B cell (primary cell): ENCODE data around the gene SLC5A2. TPM values are rescaled to one million over a fixed set of nuclear protein-coding genes. Genes with fewer than 3 reads are reported as not detected.
"Not testable (repeated sequence)": the region's sequence is repeated elsewhere in the genome, so short reads cannot be mapped to it uniquely, and the experiment has no call there.

Experiments
- ATAC-seq: fragments of 200-7000 bp; cut with Tn5 transposase; one replicate; pipeline ENCODE4 v1.10.0; 2021; ENCODE audit warnings: low read depth, mild to moderate bottlenecking, moderate number of reproducible peaks, moderate library complexity
- CTCF ChIA-PET: fragments of 350-600 bp; sonication (Branson Sonifier 250); formaldehyde crosslinking; loops from one replicate; lab custom pipeline; 2021; ENCODE audit warnings: antibody characterized with exemption, inconsistent platforms; lab: Charles Lee
- POLR2A ChIA-PET: fragments of 350-600 bp; sonication (Branson Sonifier 250); formaldehyde crosslinking; loops from one replicate; lab custom pipeline; 2021; ENCODE audit warnings: antibody characterized with exemption; lab: Charles Lee
- DNase-seq: peaks from one replicate; pipeline ENCODE4 v3.0.0; 2013
- H2AFZ ChIP-seq: 2 replicates; pipeline ENCODE4 v1.6.1; 2012; ENCODE audit warnings: mild to moderate bottlenecking, low read depth, low read length; ENCODE audit not compliant: insufficient read depth, poor library complexity, severe bottlenecking
- H3K27ac ChIP-seq, 2 donors: 1 replicate in 1 of 2; 2 replicates in 1 of 2; pipeline ENCODE4 v1.5.1; 2012 to 2013; ENCODE audit warnings: low read length in 2 of 2, mild to moderate bottlenecking in 2 of 2, moderate library complexity in 1 of 2
- H3K27me3 ChIP-seq, 4 experiments: fragments of 200-600 bp in 1 of 4; sonication (generic) in 1 of 4; replicated peaks in 1 of 4; 1 replicate in 2 of 4; 2 replicates in 2 of 4; pipeline versions ENCODE4 v1.6.1 to v1.7.0; 2013 to 2016; ENCODE audit warnings: low read length in 3 of 4, mild to moderate bottlenecking in 2 of 4, mixed read lengths in 1 of 4, moderate library complexity in 1 of 4; ENCODE audit not compliant: insufficient read depth in 4 of 4, control insufficient read depth in 3 of 4; ENCODE audit errors: control extremely low read depth in 1 of 4
- H3K36me3 ChIP-seq, 2 experiments: replicated peaks in 1 of 2; 1 replicate in 1 of 2; 2 replicates in 1 of 2; pipeline versions ENCODE4 v1.6.1 to v1.7.1; 2013; ENCODE audit warnings: low read length in 1 of 2; ENCODE audit not compliant: insufficient read depth in 2 of 2, control insufficient read depth in 1 of 2; ENCODE audit errors: control extremely low read depth in 1 of 2, extremely low read depth in 1 of 2
- H3K4me1 ChIP-seq, 2 donors: fragments of 200-600 bp in 1 of 2; sonication (generic) in 1 of 2; 1 replicate in 1 of 2; 2 replicates in 1 of 2; pipeline versions ENCODE4 v1.5.1 to v1.6.1; 2013 to 2017; ENCODE audit warnings: low read length in 2 of 2; ENCODE audit not compliant: control insufficient read depth in 2 of 2, insufficient read depth in 2 of 2
- H3K4me2 ChIP-seq: replicated peaks from 2 replicates; pipeline ENCODE3; 2012; ENCODE audit warnings: mild to moderate bottlenecking, low read depth, low read length; ENCODE audit not compliant: poor library complexity, severe bottlenecking
- H3K4me3 ChIP-seq, 5 experiments: fragments of 200-600 bp in 1 of 5; sonication (generic) in 1 of 5; 1 replicate in 3 of 5; 2 replicates in 2 of 5; pipeline versions ENCODE4 v1.5.1 to v1.7.0; 2011 to 2016; ENCODE audit warnings: low read length in 4 of 5, mild to moderate bottlenecking in 4 of 5, low read depth in 2 of 5, control low read depth in 1 of 5, moderate library complexity in 1 of 5; ENCODE audit not compliant: insufficient read depth in 1 of 5; ENCODE audit errors: control extremely low read depth in 1 of 5, extremely low read depth in 1 of 5
- H3K79me2 ChIP-seq: fragments of 200-600 bp; sonication (generic); one replicate; pipeline ENCODE4 v1.6.0; 2016; ENCODE audit warnings: low read length; ENCODE audit not compliant: control insufficient read depth, insufficient read depth
- H3K9ac ChIP-seq: fragments of 200-600 bp; sonication (generic); 2 replicates; pipeline ENCODE4 v1.6.1; 2017; ENCODE audit warnings: mild to moderate bottlenecking, low read length, moderate library complexity
- H3K9me3 ChIP-seq, 3 donors: one replicate each; pipeline versions ENCODE4 v1.6.1 to v1.7.1; 2013; ENCODE audit warnings: low read length in 2 of 3; ENCODE audit not compliant: control insufficient read depth in 2 of 3, insufficient read depth in 1 of 3; ENCODE audit errors: control extremely low read depth in 1 of 3
- H4K20me1 ChIP-seq: 2 replicates; pipeline ENCODE4 v1.6.0; 2012; ENCODE audit warnings: mild to moderate bottlenecking, low read length; ENCODE audit not compliant: insufficient read depth, control insufficient read depth, poor library complexity, severe bottlenecking
- H3K27ac Mint-ChIP-seq: one replicate; pipeline ENCODE4 v1.8.0; 2021; ENCODE audit warnings: mixed read lengths
- H3K27me3 Mint-ChIP-seq: one replicate; pipeline ENCODE4 v1.8.0; 2021; ENCODE audit warnings: mixed read lengths
- H3K4me1 Mint-ChIP-seq: one replicate; pipeline ENCODE4 v1.8.0; 2021; ENCODE audit warnings: mixed read lengths
- H3K4me3 Mint-ChIP-seq: one replicate; pipeline ENCODE4 v1.8.0; 2021; ENCODE audit warnings: mixed read lengths
- H3K9me3 Mint-ChIP-seq: one replicate; pipeline ENCODE4 v1.8.0; 2022; ENCODE audit warnings: mixed read lengths; ENCODE audit not compliant: insufficient read depth
- EZH2 ChIP-seq: IDR thresholded peaks from 2 replicates; pipeline ENCODE4 v1.6.1; 2012; ENCODE audit warnings: borderline replicate concordance, low read depth, mild to moderate bottlenecking, moderate library complexity, low read length; ENCODE audit not compliant: insufficient read depth, poor library complexity, severe bottlenecking
- WGBS: methylation state at CpG from one replicate; pipeline ENCODE4 v1.1.5; 2013; ENCODE audit warnings: missing lambda C conversion rate; ENCODE audit not compliant: insufficient coverage; 5-methylcytosine and 5-hydroxymethylcytosine counted together
- intact Hi-C: fragments of 100-400 bp; cut with micrococcal nuclease; formaldehyde crosslinking; loops from one replicate; pipeline ENCODE4 v1.10.0; 2022
- polyA plus RNA-seq: library from polyadenylated mRNA; depleted of rRNA; stranded (reverse); fragments of >200 nt; gene quantifications from 2 replicates; pipeline ENCODE4 v1.2.3, GENCODE V29; 2012
- total RNA-seq, 2 donors: library from RNA; stranded (reverse); fragments of 120-200 nt in 1 of 2; gene quantifications; 1 replicate in 1 of 2; 2 replicates in 1 of 2; pipeline versions ENCODE4 v1.2.3 to v1.2.4, GENCODE V29; 2013 to 2022
- TF ChIP-seq, protein P1 (sequence below): fragments of 200-600 bp; IDR thresholded peaks from one replicate; pipeline ENCODE4 v1.8.0; 2022; ENCODE audit warnings: antibody characterized with exemption, mild to moderate bottlenecking

The SLC5A2 gene
- total and polyA plus RNA-seq, 2 donors (not counting 1 experiment from before 2014, with no cell fraction given) = 0.67 to 0.69 TPM

DNA sequence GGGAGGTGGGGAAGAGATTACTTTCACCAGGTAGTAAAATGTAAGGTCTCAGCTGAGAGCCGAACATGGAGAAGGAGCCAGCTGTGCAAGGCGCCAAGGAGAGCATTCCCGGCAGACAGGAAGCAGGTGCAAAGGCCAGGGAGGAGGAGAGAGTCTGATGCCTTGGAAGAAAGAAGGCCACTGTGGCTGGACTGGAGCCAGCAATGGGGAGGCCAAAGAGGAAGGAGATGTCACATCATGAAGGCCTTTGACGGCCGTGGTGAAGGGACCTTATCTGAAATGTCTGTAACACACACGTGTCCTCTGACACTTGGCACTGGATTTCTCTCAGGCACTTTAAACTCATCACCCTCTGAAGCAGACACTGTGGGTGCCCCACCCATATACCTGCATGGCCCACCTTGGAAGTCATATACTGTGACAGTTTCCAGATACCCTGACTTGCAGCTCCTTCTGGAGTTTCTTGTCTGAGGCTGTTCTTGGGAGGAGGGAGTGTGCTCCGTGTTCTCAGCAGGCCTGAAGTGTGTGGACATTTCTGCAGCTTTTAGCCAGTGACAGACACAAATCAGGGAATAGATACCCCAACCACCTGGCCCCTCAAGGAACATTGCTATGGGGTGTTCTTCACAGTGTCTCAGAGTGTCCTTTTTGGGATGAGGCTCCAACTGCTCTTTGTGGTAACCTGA, 1.9 kb upstream of the SLC5A2 start:
- POLR2A ChIA-PET = interaction anchor here (0.5 kb wide), 1 partner anchor 20 kb away, joined by 3 read pairs; no protein-coding TSS in a partner anchor
- no peak for ATAC-seq

DNA sequence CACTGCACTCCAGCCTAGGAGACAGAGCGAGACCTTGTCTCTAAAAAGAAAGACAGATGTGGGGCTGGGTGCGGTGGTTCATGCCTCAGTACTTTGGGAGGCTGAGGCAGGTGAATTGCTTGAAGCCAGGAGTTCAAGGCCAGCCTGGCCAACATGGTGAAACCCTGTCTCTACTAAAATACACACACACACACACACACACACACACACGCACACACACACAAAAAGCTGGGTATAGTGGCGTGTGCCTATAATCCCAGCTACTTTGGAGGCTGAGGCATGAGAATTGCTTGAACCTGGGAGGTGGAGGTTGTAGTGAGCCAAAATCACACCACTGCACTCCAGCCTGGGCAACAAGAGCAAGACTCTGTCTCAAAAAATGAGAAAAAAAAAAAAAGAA, 1.1 kb downstream of the SLC5A2 start:
- H3K4me1 Mint-ChIP-seq, H2AFZ ChIP-seq, H3K79me2 ChIP-seq, DNase-seq, intact Hi-C loops, H3K4me3 ChIP-seq, H3K27ac Mint-ChIP-seq, H3K9me3 Mint-ChIP-seq, H4K20me1 ChIP-seq, H3K9ac ChIP-seq, H3K4me3 Mint-ChIP-seq, H3K36me3 ChIP-seq, H3K27ac ChIP-seq, H3K9me3 ChIP-seq, POLR2A ChIA-PET, H3K4me2 ChIP-seq, CTCF ChIA-PET, ATAC-seq: not testable (repeated sequence)
- Histone ChIP-seq H3K27me3 (peaks cover 0 to 18% (median 4%) of the 10 kb centered on the region in 4 experiments), H3K4me1 (peaks cover 10 to 16% of the 10 kb centered on the region in 2 donors)
- 88% methylated on average over 1 of the region's 4 CpGs for WGBS
- peaks cover 19% of the 10 kb centered on the region for H3K27me3 Mint-ChIP-seq

More for the DNA sequence above, 1.9 kb upstream of the SLC5A2 start:
- 30% methylated on average over 6 of the region's 7 CpGs for whole genome bisulfite sequencing
- H3K27ac ChIP-seq = no peak overlapping the region
- Mint-ChIP-seq H3K4me1 (peaks cover 16% of the 10 kb centered on the region), H3K27ac (no peak overlapping the region), H3K27me3 (peaks cover 19% of the 10 kb centered on the region), H3K4me3 (no peak overlapping the region), H3K9me3 (no peaks in the 10 kb centered on the region)
- CTCF ChIA-PET = no interaction called here
- DNase-seq = no peak
- H2AFZ ChIP-seq = no peak overlapping the region
- H4K20me1 ChIP-seq = no peaks in the 10 kb centered on the region
- H3K4me1 ChIP-seq = peaks cover 6 to 16% of the 10 kb centered on the region in 2 donors
- TF ChIP-seq EZH2 = no peak
- TF ChIP-seq, protein P1, sequence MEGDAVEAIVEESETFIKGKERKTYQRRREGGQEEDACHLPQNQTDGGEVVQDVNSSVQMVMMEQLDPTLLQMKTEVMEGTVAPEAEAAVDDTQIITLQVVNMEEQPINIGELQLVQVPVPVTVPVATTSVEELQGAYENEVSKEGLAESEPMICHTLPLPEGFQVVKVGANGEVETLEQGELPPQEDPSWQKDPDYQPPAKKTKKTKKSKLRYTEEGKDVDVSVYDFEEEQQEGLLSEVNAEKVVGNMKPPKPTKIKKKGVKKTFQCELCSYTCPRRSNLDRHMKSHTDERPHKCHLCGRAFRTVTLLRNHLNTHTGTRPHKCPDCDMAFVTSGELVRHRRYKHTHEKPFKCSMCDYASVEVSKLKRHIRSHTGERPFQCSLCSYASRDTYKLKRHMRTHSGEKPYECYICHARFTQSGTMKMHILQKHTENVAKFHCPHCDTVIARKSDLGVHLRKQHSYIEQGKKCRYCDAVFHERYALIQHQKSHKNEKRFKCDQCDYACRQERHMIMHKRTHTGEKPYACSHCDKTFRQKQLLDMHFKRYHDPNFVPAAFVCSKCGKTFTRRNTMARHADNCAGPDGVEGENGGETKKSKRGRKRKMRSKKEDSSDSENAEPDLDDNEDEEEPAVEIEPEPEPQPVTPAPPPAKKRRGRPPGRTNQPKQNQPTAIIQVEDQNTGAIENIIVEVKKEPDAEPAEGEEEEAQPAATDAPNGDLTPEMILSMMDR = no peak
- no peaks in the 10 kb centered on the region for H3K79me2 ChIP-seq
- no peak overlapping the region for H3K4me3 ChIP-seq
- intact Hi-C loops = no loop called here
- no peaks in the 10 kb centered on the region for H3K36me3 ChIP-seq
- H3K9me3 ChIP-seq = no peaks in the 10 kb centered on the region
- no peak overlapping the region for H3K9ac ChIP-seq
- H3K27me3 ChIP-seq = peaks cover 0 to 15% (median 2%) of the 10 kb centered on the region in 4 experiments
- H3K4me2 ChIP-seq = no peak overlapping the region
